ENCODE data around the gene ADAMTS17. TPM values are rescaled to one million over a fixed set of nuclear protein-coding genes. Genes with fewer than 3 reads are reported as not detected.

Gene ADAMTS17
- total RNA-seq, 1 donor from 2014 or later, result 1.5 TPM

- no peaks in the 10 kb centered on the region for H4K20me1 ChIP-seq (ENCODE audit: low read depth)
- no peak overlapping the region for H3K4me2 ChIP-seq
- H3K36me3 Mint-ChIP-seq, result no peaks in the 10 kb centered on the region
- H3K27ac Mint-ChIP-seq, result no peak overlapping the region
- peaks cover 4% of the 10 kb centered on the region for H3K4me1 ChIP-seq
- H3K9me3 Mint-ChIP-seq, result no peaks in the 10 kb centered on the region
- no peak overlapping the region for H3K4me3 Mint-ChIP-seq
- no peaks in the 10 kb centered on the region for H3F3A ChIP-seq (ENCODE audit: low read depth)
- no peaks in the 10 kb centered on the region for H3K27me3 ChIP-seq
- TF ChIP-seq EZH2phosphoT487 (IDR thresholded peaks at IDR 0.05) (no peak), EZH2 (IDR thresholded peaks at IDR 0.05) (no peak)
- TF ChIP-seq, protein P1, sequence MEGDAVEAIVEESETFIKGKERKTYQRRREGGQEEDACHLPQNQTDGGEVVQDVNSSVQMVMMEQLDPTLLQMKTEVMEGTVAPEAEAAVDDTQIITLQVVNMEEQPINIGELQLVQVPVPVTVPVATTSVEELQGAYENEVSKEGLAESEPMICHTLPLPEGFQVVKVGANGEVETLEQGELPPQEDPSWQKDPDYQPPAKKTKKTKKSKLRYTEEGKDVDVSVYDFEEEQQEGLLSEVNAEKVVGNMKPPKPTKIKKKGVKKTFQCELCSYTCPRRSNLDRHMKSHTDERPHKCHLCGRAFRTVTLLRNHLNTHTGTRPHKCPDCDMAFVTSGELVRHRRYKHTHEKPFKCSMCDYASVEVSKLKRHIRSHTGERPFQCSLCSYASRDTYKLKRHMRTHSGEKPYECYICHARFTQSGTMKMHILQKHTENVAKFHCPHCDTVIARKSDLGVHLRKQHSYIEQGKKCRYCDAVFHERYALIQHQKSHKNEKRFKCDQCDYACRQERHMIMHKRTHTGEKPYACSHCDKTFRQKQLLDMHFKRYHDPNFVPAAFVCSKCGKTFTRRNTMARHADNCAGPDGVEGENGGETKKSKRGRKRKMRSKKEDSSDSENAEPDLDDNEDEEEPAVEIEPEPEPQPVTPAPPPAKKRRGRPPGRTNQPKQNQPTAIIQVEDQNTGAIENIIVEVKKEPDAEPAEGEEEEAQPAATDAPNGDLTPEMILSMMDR (IDR thresholded peaks at IDR 0.05), result no peak
- no peak for DNase-seq (ENCODE audit: low spot score)
- peaks cover 2% of the 10 kb centered on the region for H3K27me3 Mint-ChIP-seq (ENCODE audit: insufficient read depth, low read depth)
- H3K9me3 ChIP-seq (ENCODE audit: low read depth), result no peaks in the 10 kb centered on the region
- no peaks in the 10 kb centered on the region for H3K79me2 ChIP-seq (ENCODE audit: low read depth)
- no peaks in the 10 kb centered on the region for H3K36me3 ChIP-seq
- no peak overlapping the region for H3K9ac ChIP-seq
- H2AFZ ChIP-seq (replicated peaks), result no peak overlapping the region
- peaks cover 6% of the 10 kb centered on the region for H3K4me1 Mint-ChIP-seq
- no peak overlapping the region for H3K27ac ChIP-seq
- H3K4me3 ChIP-seq, result no peak overlapping the region
These were observed 131.4 kb downstream of the ADAMTS17 start for GRCh38 chr15:100210338-100210737.

- Mint-ChIP-seq H3K4me3 (no peak overlapping the region), H3K9me3 (peaks cover 2% of the 10 kb centered on the region), H3K36me3 (no peaks in the 10 kb centered on the region), H3K27ac (no peak overlapping the region), H3K4me1 (peaks cover 6% of the 10 kb centered on the region), H3K27me3 (ENCODE audit: insufficient read depth, low read depth) (peaks cover 2% of the 10 kb centered on the region)
- no peaks in the 10 kb centered on the region for H3K36me3 ChIP-seq
- H3K27ac ChIP-seq, result no peak overlapping the region
- no peak overlapping the region for H3K9ac ChIP-seq
- H3K4me1 ChIP-seq, result peaks cover 4% of the 10 kb centered on the region
- no peaks in the 10 kb centered on the region for H3K27me3 ChIP-seq
- H3K4me3 ChIP-seq, result no peak overlapping the region
- H3F3A ChIP-seq (ENCODE audit: low read depth), result no peaks in the 10 kb centered on the region
- no peaks in the 10 kb centered on the region for H4K20me1 ChIP-seq (ENCODE audit: low read depth)
- H2AFZ ChIP-seq (replicated peaks), result no peak overlapping the region
- no peak for DNase-seq (ENCODE audit: low spot score)
- no peaks in the 10 kb centered on the region for H3K79me2 ChIP-seq (ENCODE audit: low read depth)
- no peak overlapping the region for H3K4me2 ChIP-seq
- TF ChIP-seq EZH2phosphoT487 (IDR thresholded peaks at IDR 0.05) (no peak), EZH2 (IDR thresholded peaks at IDR 0.05) (no peak)
- TF ChIP-seq, protein P1 (IDR thresholded peaks at IDR 0.05), result no peak
- H3K9me3 ChIP-seq (ENCODE audit: low read depth), result no peaks in the 10 kb centered on the region
These were observed 132.7 kb downstream of the ADAMTS17 start for GRCh38 chr15:100208921-100209603.

- H3K4me3 ChIP-seq, result no peak overlapping the region
- no peaks in the 10 kb centered on the region for H3K9me3 ChIP-seq (ENCODE audit: low read depth)
- H3K9ac ChIP-seq, result no peak overlapping the region
- DNase-seq (ENCODE audit: low spot score), result no peak
- Mint-ChIP-seq H3K27ac (no peak overlapping the region), H3K4me3 (no peak overlapping the region), H3K27me3 (ENCODE audit: insufficient read depth, low read depth) (peaks cover 2% of the 10 kb centered on the region), H3K4me1 (peaks cover 13% of the 10 kb centered on the region), H3K9me3 (peaks cover 2% of the 10 kb centered on the region), H3K36me3 (no peaks in the 10 kb centered on the region)
- peak overlapping the region; percentile 9 for H2AFZ ChIP-seq (replicated peaks)
- TF ChIP-seq EZH2 (IDR thresholded peaks at IDR 0.05), result no peak
- TF ChIP-seq, protein P1 (IDR thresholded peaks at IDR 0.05), result no peak
- TF ChIP-seq EZH2phosphoT487 (IDR thresholded peaks at IDR 0.05), result no peak
- no peaks in the 10 kb centered on the region for H3K27me3 ChIP-seq
- no peak overlapping the region for H3K27ac ChIP-seq
- H3K79me2 ChIP-seq (ENCODE audit: low read depth), result no peaks in the 10 kb centered on the region
- no peaks in the 10 kb centered on the region for H3F3A ChIP-seq (ENCODE audit: low read depth)
- H3K4me1 ChIP-seq, result no peaks in the 10 kb centered on the region
- no peak overlapping the region for H3K4me2 ChIP-seq
- H3K36me3 ChIP-seq, result no peaks in the 10 kb centered on the region
- H4K20me1 ChIP-seq (ENCODE audit: low read depth), result no peaks in the 10 kb centered on the region
These were observed 134.7 kb downstream of the ADAMTS17 start for GRCh38 chr15:100207053-100207452.

All from neural progenitor cell (in vitro differentiated cells).